ENCODE results near the gene ST6GALNAC3.

ST6GALNAC3 gene

DNA sequence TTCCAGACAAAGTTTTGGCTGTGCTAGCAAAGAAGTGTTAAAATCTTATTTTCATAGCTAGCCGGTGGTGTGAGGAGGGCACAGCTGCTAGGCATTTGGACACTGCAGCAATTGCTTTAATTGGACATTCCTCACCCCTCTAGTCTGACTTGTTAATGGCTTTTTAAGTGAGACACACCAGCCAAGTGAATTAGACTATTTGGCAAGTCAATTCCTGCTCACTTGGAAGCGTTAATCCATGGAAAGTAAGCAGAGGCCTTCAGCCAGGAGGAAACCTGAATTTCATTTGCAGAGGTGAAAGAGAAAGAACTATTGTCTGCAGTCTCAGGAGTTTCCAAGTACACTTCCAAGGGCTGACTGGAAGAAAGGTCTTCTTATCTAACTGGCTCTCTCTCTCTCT, 175.7 kb downstream of the ST6GALNAC3 start:
- Mint-ChIP-seq H3K9me3 (no peaks in the 10 kb centered on the region), H3K27ac (no peak overlapping the region), H3K4me3 (no peak overlapping the region), H3K4me1 (peaks cover 58% of the 10 kb centered on the region), H3K27me3 (no peaks in the 10 kb centered on the region), H3K36me3 (no peaks in the 10 kb centered on the region)

- Mint-ChIP-seq H3K27me3 (no peaks in the 10 kb centered on the region), H3K9me3 (no peaks in the 10 kb centered on the region), H3K4me1 (peaks cover 62% of the 10 kb centered on the region), H3K27ac (no peak overlapping the region), H3K4me3 (no peak overlapping the region), H3K36me3 (no peaks in the 10 kb centered on the region)
These were observed 177.9 kb downstream of the ST6GALNAC3 start for GRCh38 chr1:76252431-76252830.

- peak overlapping the region; percentile 19 for H3K4me3 Mint-ChIP-seq
- no peaks in the 10 kb centered on the region for H3K36me3 Mint-ChIP-seq
- H3K4me1 Mint-ChIP-seq = peaks cover 72% of the 10 kb centered on the region
- H3K27me3 Mint-ChIP-seq = no peaks in the 10 kb centered on the region
- no peaks in the 10 kb centered on the region for H3K9me3 Mint-ChIP-seq
- H3K27ac Mint-ChIP-seq = peak overlapping the region; percentile 78
These were observed 179.8 kb downstream of the ST6GALNAC3 start for GRCh38 chr1:76254104-76255030.

GRCh38 chr1:76256289-76257223, 182.0 kb downstream of the ST6GALNAC3 start:
- H3K36me3 Mint-ChIP-seq = no peaks in the 10 kb centered on the region
- peak overlapping the region; percentile 84 for H3K27ac Mint-ChIP-seq
- H3K4me1 Mint-ChIP-seq = peaks cover 86% of the 10 kb centered on the region
- H3K9me3 Mint-ChIP-seq = no peaks in the 10 kb centered on the region
- no peaks in the 10 kb centered on the region for H3K27me3 Mint-ChIP-seq
- H3K4me3 Mint-ChIP-seq = peak overlapping the region; percentile 75

- peaks cover 90% of the 10 kb centered on the region for H3K4me1 Mint-ChIP-seq
These were observed 183.3 kb downstream of the ST6GALNAC3 start for GRCh38 chr1:76257823-76258222.

DNA sequence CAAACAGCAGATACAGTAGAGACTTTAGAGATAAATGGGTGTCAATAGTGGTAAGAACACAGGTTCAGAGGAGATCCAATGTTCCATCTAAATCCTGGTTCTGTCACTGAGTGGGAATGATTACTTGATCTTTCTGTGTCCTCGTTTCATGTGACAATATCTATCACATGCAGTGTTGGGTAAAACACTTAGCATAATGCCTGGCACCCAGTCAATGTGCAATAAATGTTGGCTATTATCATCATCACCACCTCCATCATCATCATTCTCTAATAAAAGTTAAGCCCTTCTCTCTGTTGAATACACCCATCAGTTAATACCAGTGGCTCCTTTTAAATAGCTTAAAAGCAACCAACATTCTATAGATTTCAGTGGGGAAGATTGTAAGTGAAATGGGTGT, 184.7 kb downstream of the ST6GALNAC3 start:
- no peaks in the 10 kb centered on the region for H3K9me3 Mint-ChIP-seq
- H3K36me3 Mint-ChIP-seq = no peaks in the 10 kb centered on the region
- no peaks in the 10 kb centered on the region for H3K27me3 Mint-ChIP-seq
- peaks cover 76% of the 10 kb centered on the region for H3K4me1 Mint-ChIP-seq
- peak overlapping the region; percentile 20 for H3K4me3 Mint-ChIP-seq
- H3K27ac Mint-ChIP-seq = peak overlapping the region; percentile 25

More at GRCh38 chr1:76257823-76258222, 183.3 kb downstream of the ST6GALNAC3 start:
- no peaks in the 10 kb centered on the region for H3K36me3 Mint-ChIP-seq
- H3K27ac Mint-ChIP-seq = peak overlapping the region; percentile 93
- H3K4me3 Mint-ChIP-seq = peak overlapping the region; percentile 73
- no peaks in the 10 kb centered on the region for H3K9me3 Mint-ChIP-seq
- no peaks in the 10 kb centered on the region for H3K27me3 Mint-ChIP-seq

- Mint-ChIP-seq H3K4me1 (peaks cover 66% of the 10 kb centered on the region), H3K9me3 (no peaks in the 10 kb centered on the region), H3K36me3 (no peaks in the 10 kb centered on the region), H3K4me3 (no peak overlapping the region), H3K27ac (peak overlapping the region; percentile 90), H3K27me3 (no peaks in the 10 kb centered on the region)
These were observed 185.7 kb downstream of the ST6GALNAC3 start for GRCh38 chr1:76260279-76260678.

DNA sequence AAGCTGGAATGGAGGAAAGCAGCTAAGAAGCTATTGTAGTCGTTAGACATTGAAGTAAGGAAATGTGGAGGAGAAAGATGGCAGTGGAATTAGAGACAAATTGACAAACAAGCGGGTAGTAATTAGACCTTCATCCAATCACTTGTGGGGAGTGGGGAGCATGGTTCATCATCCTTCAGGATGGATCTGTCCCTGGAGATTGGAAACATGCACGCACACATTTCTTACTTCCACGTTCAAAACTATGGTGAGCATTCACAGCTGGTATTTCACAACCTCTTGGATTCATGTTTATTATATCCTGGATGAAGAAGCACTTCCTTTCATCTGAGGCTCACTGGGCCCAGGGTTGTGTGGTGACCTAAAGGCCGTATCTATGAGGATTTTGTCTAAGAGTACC, 188.1 kb downstream of the ST6GALNAC3 start:
- Mint-ChIP-seq H3K36me3 (no peaks in the 10 kb centered on the region), H3K27ac (no peak overlapping the region), H3K4me1 (peaks cover 62% of the 10 kb centered on the region), H3K4me3 (no peak overlapping the region), H3K27me3 (no peaks in the 10 kb centered on the region), H3K9me3 (no peaks in the 10 kb centered on the region)

DNA sequence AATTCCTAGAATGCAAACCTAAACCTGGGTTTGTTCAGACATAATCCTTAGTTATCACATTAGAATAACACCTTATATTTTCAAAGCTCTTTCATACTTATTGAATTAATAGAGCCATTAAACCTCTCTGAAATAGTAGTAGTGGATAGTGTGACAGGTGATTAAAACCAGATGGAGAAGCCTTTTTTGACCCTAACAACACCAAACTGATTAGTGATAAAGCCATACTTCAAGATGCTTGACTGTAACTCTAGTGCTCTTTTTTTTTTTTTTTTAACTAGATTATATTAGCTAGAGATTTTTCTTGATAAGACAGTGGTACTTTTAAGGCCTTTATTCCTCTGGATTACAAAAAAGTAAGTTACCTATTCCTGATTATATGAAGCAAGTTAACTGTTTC, 190.1 kb downstream of the ST6GALNAC3 start:
- Mint-ChIP-seq H3K36me3 (no peaks in the 10 kb centered on the region), H3K4me3 (no peak overlapping the region), H3K27ac (no peak overlapping the region), H3K9me3 (no peaks in the 10 kb centered on the region), H3K27me3 (no peaks in the 10 kb centered on the region), H3K4me1 (peaks cover 62% of the 10 kb centered on the region)

- Mint-ChIP-seq H3K27me3 (no peaks in the 10 kb centered on the region), H3K4me3 (no peak overlapping the region), H3K4me1 (peaks cover 64% of the 10 kb centered on the region), H3K9me3 (no peaks in the 10 kb centered on the region), H3K27ac (peak overlapping the region; percentile 87), H3K36me3 (no peaks in the 10 kb centered on the region)
These were observed 192.2 kb downstream of the ST6GALNAC3 start for GRCh38 chr1:76266762-76267161.

GRCh38 chr1:76267631-76268030, 193.1 kb downstream of the ST6GALNAC3 start:
- Mint-ChIP-seq H3K27ac (peak overlapping the region; percentile 87), H3K27me3 (no peaks in the 10 kb centered on the region), H3K36me3 (no peaks in the 10 kb centered on the region), H3K4me3 (peak overlapping the region; percentile 66), H3K9me3 (no peaks in the 10 kb centered on the region), H3K4me1 (peaks cover 59% of the 10 kb centered on the region)

- Mint-ChIP-seq H3K4me3 (peak overlapping the region; percentile 66), H3K9me3 (no peaks in the 10 kb centered on the region), H3K27me3 (no peaks in the 10 kb centered on the region), H3K27ac (peak overlapping the region; percentile 63), H3K36me3 (no peaks in the 10 kb centered on the region), H3K4me1 (peaks cover 66% of the 10 kb centered on the region)
These were observed 193.8 kb downstream of the ST6GALNAC3 start for GRCh38 chr1:76268341-76268740.

DNA sequence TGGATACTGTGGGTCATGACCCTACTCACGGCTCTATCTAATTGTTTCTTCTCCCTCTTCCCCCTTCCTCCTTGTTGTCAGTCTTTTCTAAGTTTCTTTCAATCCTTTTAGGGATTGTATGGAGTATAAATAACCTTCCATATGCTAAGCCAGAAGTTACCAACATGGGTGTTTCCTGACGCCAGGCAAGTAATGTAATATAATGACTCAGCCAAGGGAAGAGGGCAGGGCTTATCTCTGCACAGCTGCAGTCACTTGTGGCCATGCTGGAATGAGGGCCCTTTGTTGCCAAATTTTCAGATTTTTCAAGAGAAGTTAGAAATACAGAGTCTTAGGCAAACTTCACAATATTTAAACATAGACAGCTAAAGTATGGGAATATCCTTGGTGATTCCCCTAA, 194.6 kb downstream of the ST6GALNAC3 start:
- H3K27ac Mint-ChIP-seq = peak overlapping the region; percentile 68
- no peaks in the 10 kb centered on the region for H3K27me3 Mint-ChIP-seq
- no peaks in the 10 kb centered on the region for H3K9me3 Mint-ChIP-seq
- H3K4me3 Mint-ChIP-seq = peak overlapping the region; percentile 3
- no peaks in the 10 kb centered on the region for H3K36me3 Mint-ChIP-seq
- H3K4me1 Mint-ChIP-seq = peaks cover 67% of the 10 kb centered on the region

GRCh38 chr1:76274302-76274701, 199.8 kb downstream of the ST6GALNAC3 start:
- Mint-ChIP-seq H3K27me3 (no peaks in the 10 kb centered on the region), H3K4me3 (no peak overlapping the region), H3K9me3 (no peaks in the 10 kb centered on the region), H3K4me1 (peaks cover 42% of the 10 kb centered on the region), H3K27ac (peak overlapping the region; percentile 71), H3K36me3 (no peaks in the 10 kb centered on the region)

GRCh38 chr1:76274718-76275117, 200.2 kb downstream of the ST6GALNAC3 start:
- H3K4me3 Mint-ChIP-seq = no peak overlapping the region
- no peaks in the 10 kb centered on the region for H3K9me3 Mint-ChIP-seq
- peaks cover 38% of the 10 kb centered on the region for H3K4me1 Mint-ChIP-seq
- H3K27ac Mint-ChIP-seq = no peak overlapping the region
- no peaks in the 10 kb centered on the region for H3K27me3 Mint-ChIP-seq
- no peaks in the 10 kb centered on the region for H3K36me3 Mint-ChIP-seq

DNA sequence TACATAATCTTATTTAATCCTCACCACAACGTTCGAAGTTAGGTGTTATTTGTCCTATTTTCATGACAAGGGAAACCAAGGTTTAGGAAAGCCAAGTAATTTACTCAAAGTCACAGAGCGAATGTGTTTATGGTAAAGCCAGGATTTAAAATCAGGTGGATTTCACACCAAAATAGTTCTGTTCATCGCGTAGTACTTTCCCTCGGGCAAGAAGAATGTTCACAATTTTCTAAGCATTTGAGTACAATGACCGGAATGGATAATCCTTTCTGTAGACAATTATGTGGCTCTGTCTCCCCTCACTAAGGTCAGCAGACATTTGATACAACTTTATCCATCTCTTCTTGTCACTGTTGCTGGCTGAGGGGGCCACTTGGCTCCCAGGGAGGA, 204.2 kb downstream of the ST6GALNAC3 start:
- no peaks in the 10 kb centered on the region for H3K27me3 Mint-ChIP-seq
- no peaks in the 10 kb centered on the region for H3K9me3 Mint-ChIP-seq
- H3K36me3 Mint-ChIP-seq = no peaks in the 10 kb centered on the region
- no peak overlapping the region for H3K4me3 Mint-ChIP-seq
- no peak overlapping the region for H3K27ac Mint-ChIP-seq
- H3K4me1 Mint-ChIP-seq = peaks cover 9% of the 10 kb centered on the region

Data from activated naive CD4-positive, alpha-beta T cell treated with anti-CD3 and anti-CD28 coated beads, Interleukin-2, amount 50 U/mL, for 24 hours (primary cell).